CD4-positive, alpha-beta T cell treated with Interleukin-17A for 1 hour (primary cell): Measurements from ENCODE around the gene MEGF6.
A peak's percentile ranks its signal among the peaks of the same experiment; 100 is the strongest.

ENCODE experiments used
- DNase-seq: peaks from one replicate; pipeline ENCODE4 v3.0.0-alpha.2; 2020

MEGF6 gene

GRCh38 chr1:3453203-3453761 lies 158.0 kb downstream of the MEGF6 start:
- DNase-seq = peak; percentile 76

- DNase-seq = no peak
These were observed 158.5 kb downstream of the MEGF6 start for GRCh38 chr1:3452866-3453175.

GRCh38 chr1:3451994-3452865 lies 159.1 kb downstream of the MEGF6 start:
- no peak for DNase-seq

- DNase-seq = no peak
These were observed 160.3 kb downstream of the MEGF6 start for GRCh38 chr1:3450983-3451382.

GRCh38 chr1:3450202-3450863 lies 161.0 kb downstream of the MEGF6 start:
- DNase-seq = no peak

GRCh38 chr1:3444736-3445135 lies 166.6 kb downstream of the MEGF6 start:
- DNase-seq = no peak

GRCh38 chr1:3444298-3444697 lies 167.0 kb downstream of the MEGF6 start:
- no peak for DNase-seq

- no peak for DNase-seq
These were observed 167.5 kb downstream of the MEGF6 start for GRCh38 chr1:3443807-3444206.

GRCh38 chr1:3442901-3443300 lies 168.4 kb downstream of the MEGF6 start:
- no peak for DNase-seq

- no peak for DNase-seq
These were observed 169.0 kb downstream of the MEGF6 start for GRCh38 chr1:3442331-3442730.

GRCh38 chr1:3441880-3442279 lies 169.4 kb downstream of the MEGF6 start:
- no peak for DNase-seq

GRCh38 chr1:3441410-3441847 lies 169.9 kb downstream of the MEGF6 start:
- no peak for DNase-seq

GRCh38 chr1:3440711-3441409 lies 170.4 kb downstream of the MEGF6 start:
- no peak for DNase-seq

- DNase-seq = no peak
These were observed 171.0 kb downstream of the MEGF6 start for GRCh38 chr1:3440300-3440681.
